ENCODE results near the gene HS3ST6. TPM values are rescaled to one million over a fixed set of nuclear protein-coding genes. Genes with fewer than 3 reads are reported as not detected.
A peak's percentile ranks its signal among the peaks of the same experiment; 100 is the strongest.

The HS3ST6 gene
- total and polyA plus RNA-seq, 9 of the 15 experiments (the other 6 are each of a cell fraction or from before 2014, with no cell fraction given): not detected

- FAIRE-seq: no peak
- no peak for DNase-seq (ENCODE audit: extremely low read depth in 1 of 4, low spot score in 3 of 4)
- no peak for TF ChIP-seq E2F8 (IDR thresholded peaks at IDR 0.05; ENCODE audit: low read depth, partially characterized antibody)
- no peak for TF ChIP-seq ZNF740 (CRISPR knock-in tag; IDR thresholded peaks at IDR 0.05)
- 0 out of 4 replicates have a peak, but pooled peaks of 1 of the 2 experiments have one; percentile 10 for TF ChIP-seq ZNF740 (tag; IDR thresholded peaks at IDR 0.05)
- no peak for TF ChIP-seq ARID3A (IDR thresholded peaks at IDR 0.05; ENCODE audit: borderline replicate concordance, low read depth, low read length)
- TF ChIP-seq PCBP1 (IDR thresholded peaks at IDR 0.05; ENCODE audit: low read depth, low read length, poor library complexity, severe bottlenecking): peak; percentile 61
- in situ Hi-C loops (cut with MboI): loop anchor here (5.0 kb wide), 1 partner anchor 148 kb away; the partner anchor contains the start of genes NUBP2 and SPSB3
- no TSS peak for BruUV-seq (replicated peaks)
- H3K4me2 ChIP-seq (ENCODE audit: insufficient read depth, low read length): no peak overlapping the region
- no peaks in the 10 kb centered on the region for H3K36me3 ChIP-seq (ENCODE audit: control insufficient read depth, insufficient read depth, low read length)
- H4K20me1 ChIP-seq (replicated peaks; ENCODE audit: control insufficient read depth, insufficient read depth, low read length): no peaks in the 10 kb centered on the region
- no peak overlapping the region for H3K4me3 ChIP-seq
- H3K9me3 ChIP-seq (replicated peaks; ENCODE audit: control insufficient read depth, insufficient read depth, low read depth, low read length): no peaks in the 10 kb centered on the region
- peak overlapping the region; percentile 95 for H2AFZ ChIP-seq (ENCODE audit: low read depth, low read length)
- H3K4me1 ChIP-seq (replicated peaks in 1 of 2; ENCODE audit: control insufficient read depth in 2 of 2, insufficient read depth in 2 of 2, low read length in 2 of 2): peaks cover 7 to 43% of the 10 kb centered on the region in 2 experiments; a peak in 4 of 5 replicates
- intact Hi-C loops (cut with micrococcal nuclease): no loop called here
- 73% methylated on average over 5 of the region's 10 CpGs for WGBS (ENCODE audit: insufficient coverage, low coverage, missing lambda C conversion rate)
- no peaks in the 10 kb centered on the region for H3K9me1 ChIP-seq (ENCODE audit: control insufficient read depth, insufficient read depth, low read length)
- no peak overlapping the region for H3K9ac ChIP-seq (ENCODE audit: insufficient read depth in 1 of 2, low read depth in 2 of 2, low read length in 2 of 2)
- no peaks in the 10 kb centered on the region for H3K79me2 ChIP-seq (ENCODE audit: control insufficient read depth, insufficient read depth, low read length)
- ChIA-PET CTCF (ENCODE audit: low intra/inter-chr PET ratio) (interaction anchor here (0.6 to 3.4 kb wide), 7 partner anchors 58 to 683 kb away, joined by 3 to 51 read pairs (median 8); partner anchors contain the start of genes EME2, MEIOB and MRPS34), POLR2A (no interaction called here)
- ATAC-seq: no peak
- H3K27me3 ChIP-seq (ENCODE audit: control insufficient read depth in 2 of 2, insufficient read depth in 2 of 2, low read length in 2 of 2): no peaks in the 10 kb centered on the region
- H3K27ac ChIP-seq (ENCODE audit: extremely low read depth, low read depth, low read length): no peak overlapping the region
Measured at GRCh38 chr16:1930338-1930720, 12.1 kb upstream of the HS3ST6 start.
